ENCODE results near the gene CARD6. TPM values are rescaled to one million over a fixed set of nuclear protein-coding genes. Genes with fewer than 3 reads are reported as not detected.

CARD6 gene
- total and polyA plus RNA-seq, 2 of the 13 experiments (the other 11 are each of a cell fraction or from before 2014, with no cell fraction given), result 0.33 to 1.4 TPM

- TF ChIP-seq ARNTL (CRISPR knock-in tag; IDR thresholded peaks at IDR 0.05) (peak; percentile 6), MXD1 (CRISPR knock-in tag; IDR thresholded peaks at IDR 0.05) (0 out of 2 replicates have a peak, but pooled peaks have one; percentile 29), ZNF75D (CRISPR knock-in tag; IDR thresholded peaks at IDR 0.05; ENCODE audit: borderline replicate concordance) (no peak), ZMYM3 (CRISPR knock-in tag; IDR thresholded peaks at IDR 0.05) (peak; percentile 44; the same call in 1 of the 2 replicates), ZSCAN30 (CRISPR knock-in tag; IDR thresholded peaks at IDR 0.05) (no peak), ZNF20 (CRISPR knock-in tag; IDR thresholded peaks at IDR 0.05) (no peak), ETV6 (CRISPR knock-in tag; conservative IDR thresholded peaks at IDR 0.05) (no peak), SIN3B (IDR thresholded peaks at IDR 0.05; ENCODE audit: low read length) (0 out of 2 replicates have a peak, but pooled peaks have one; percentile 26), ZFYVE20 (CRISPR knock-in tag; IDR thresholded peaks at IDR 0.05; ENCODE audit: borderline replicate concordance, low read depth) (no peak), ZEB1 (IDR thresholded peaks at IDR 0.05; ENCODE audit: insufficient replicate concordance, low read depth) (no peak), SAFB2 (CRISPR knock-in tag; IDR thresholded peaks at IDR 0.05; ENCODE audit: borderline replicate concordance, low read depth) (no peak), KMT2B (CRISPR knock-in tag; IDR thresholded peaks at IDR 0.05) (no peak; the same call in 1 of the 2 replicates), ZNF30 (CRISPR knock-in tag; IDR thresholded peaks at IDR 0.05) (no peak), NRL (CRISPR knock-in tag; IDR thresholded peaks at IDR 0.05; ENCODE audit: borderline replicate concordance) (peak; percentile 46; the same call in 1 of the 2 replicates), ZNF564 (CRISPR knock-in tag; IDR thresholded peaks at IDR 0.05) (no peak), ZNF12 (CRISPR knock-in tag; IDR thresholded peaks at IDR 0.05) (no peak), HNRNPH1 (optimal IDR thresholded peaks at IDR 0.05; ENCODE audit: low read depth, low read length) (no peak), ZNF318 (CRISPR knock-in tag; IDR thresholded peaks at IDR 0.05) (no peak), GPBP1L1 (CRISPR knock-in tag; IDR thresholded peaks at IDR 0.05) (no peak)
Measured at GRCh38 chr5:40798012-40798800, 43.0 kb upstream of the CARD6 start, which contains the start of gene PRKAA1 (continued).
